SK-N-MC (cell line): ENCODE data around the gene DHODH.
"Not testable (repeated sequence)": the region's sequence is repeated elsewhere in the genome, so short reads cannot be mapped to it uniquely, and the experiment has no call there.

Source experiments
- DNase-seq: peaks from one replicate; pipeline ENCODE4 v3.0.0-alpha.2; 2011; ENCODE audit warnings: low read depth, low spot score
- H3K27ac ChIP-seq: fragments of 200-600 bp; sonication (generic); 2 replicates; pipeline ENCODE4 v1.5.1; 2016; ENCODE audit warnings: mixed run types
- H3K36me3 ChIP-seq: fragments of 200-600 bp; sonication (generic); 2 replicates; pipeline ENCODE4 v1.6.1; 2017; ENCODE audit warnings: antibody characterized with exemption, low read length, mixed read lengths; ENCODE audit not compliant: insufficient read depth
- H3K4me3 ChIP-seq: fragments of 200-600 bp; sonication (generic); 2 replicates; pipeline ENCODE4 v1.5.1; 2016
- H3K9ac ChIP-seq: fragments of 200-600 bp; sonication (generic); 2 replicates; pipeline ENCODE4 v1.8.0; 2017; ENCODE audit warnings: mixed run types, mixed read lengths; ENCODE audit not compliant: insufficient read length
- H3K9me3 ChIP-seq: fragments of 200-600 bp; sonication (generic); 2 replicates; pipeline ENCODE4 v1.6.1; 2017; ENCODE audit warnings: low read depth, mild to moderate bottlenecking, antibody characterized with exemption, low read length, moderate library complexity, mixed read lengths
- EZH2 ChIP-seq: fragments of 200-600 bp; sonication (generic); IDR thresholded peaks from one replicate; pipeline ENCODE4 v1.6.1; 2017; ENCODE audit warnings: antibody characterized with exemption
- FOXP2 ChIP-seq: optimal IDR thresholded peaks from 2 replicates; pipeline ENCODE3; 2011; ENCODE audit warnings: mild to moderate bottlenecking, moderate library complexity; ENCODE audit not compliant: insufficient read depth; ENCODE audit errors: extremely low read length, control extremely low read depth
- POLR2AphosphoS5 ChIP-seq: IDR thresholded peaks from 2 replicates; pipeline ENCODE4 v1.6.1; 2012; ENCODE audit warnings: mild to moderate bottlenecking, low read depth, low read length, borderline replicate concordance

The DHODH gene

GRCh38 chr16:72043539-72043938 is 35.0 kb downstream of the DHODH start:
- no peaks in the 10 kb centered on the region for H3K36me3 ChIP-seq
- H3K9ac ChIP-seq, result no peak overlapping the region
- TF ChIP-seq POLR2AphosphoS5 (no peak), FOXP2 (no peak), EZH2 (no peak)
- DNase-seq, result no peak
- no peaks in the 10 kb centered on the region for H3K9me3 ChIP-seq
- H3K27ac ChIP-seq, result no peak overlapping the region
- H3K4me3 ChIP-seq, result no peak overlapping the region

- H3K4me3 ChIP-seq, result no peak overlapping the region
- H3K9ac ChIP-seq, result no peak overlapping the region
- H3K36me3 ChIP-seq, result no peaks in the 10 kb centered on the region
- TF ChIP-seq FOXP2, result no peak
- TF ChIP-seq EZH2, result no peak
- TF ChIP-seq POLR2AphosphoS5, result no peak
- no peak overlapping the region for H3K27ac ChIP-seq
- no peak for DNase-seq
- no peaks in the 10 kb centered on the region for H3K9me3 ChIP-seq
Measured at GRCh38 chr16:72044296-72044695, 35.8 kb downstream of the DHODH start.

DNA sequence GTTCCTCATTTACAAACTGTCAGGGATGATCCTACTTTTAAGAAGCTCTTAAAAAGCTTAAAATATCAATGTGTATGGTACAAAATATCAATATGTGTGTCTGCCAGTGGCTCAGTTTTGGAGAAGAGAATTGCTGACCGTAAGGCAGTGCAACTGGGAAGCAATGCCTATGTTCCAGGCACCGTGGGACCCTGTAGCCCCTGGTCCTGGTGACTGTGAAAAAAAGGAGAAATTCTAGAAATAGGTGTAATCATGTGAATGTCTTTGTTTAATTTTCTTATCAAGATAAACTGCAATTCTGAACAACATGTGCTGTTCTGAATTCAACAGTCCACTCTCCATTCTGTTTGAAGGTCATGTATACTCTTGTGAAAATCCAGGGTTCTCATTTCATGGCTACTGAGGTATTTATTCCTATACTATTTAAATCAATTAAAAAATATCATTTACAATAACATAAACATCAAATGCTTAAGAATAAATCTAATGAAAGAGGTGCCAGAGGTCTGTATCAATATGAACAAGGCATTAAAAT is 36.3 kb downstream of the DHODH start:
- TF ChIP-seq EZH2 (no peak), FOXP2 (no peak), POLR2AphosphoS5 (no peak)
- H3K9me3 ChIP-seq, result no peaks in the 10 kb centered on the region
- H3K4me3 ChIP-seq, result no peak overlapping the region
- H3K36me3 ChIP-seq, result no peaks in the 10 kb centered on the region
- DNase-seq, result no peak
- H3K27ac ChIP-seq, result no peak overlapping the region
- H3K9ac ChIP-seq, result no peak overlapping the region

- TF ChIP-seq FOXP2 (no peak), EZH2 (no peak), POLR2AphosphoS5 (no peak)
- no peak for DNase-seq
- Histone ChIP-seq H3K27ac (no peak overlapping the region), H3K4me3 (no peak overlapping the region), H3K9ac (no peak overlapping the region), H3K9me3 (no peaks in the 10 kb centered on the region), H3K36me3 (no peaks in the 10 kb centered on the region)
Measured at GRCh38 chr16:72049110-72049509, 40.6 kb downstream of the DHODH start.

- TF ChIP-seq EZH2, result no peak
- Histone ChIP-seq H3K9ac (no peak overlapping the region), H3K4me3 (no peak overlapping the region), H3K9me3 (no peaks in the 10 kb centered on the region), H3K36me3 (no peaks in the 10 kb centered on the region), H3K27ac (no peak overlapping the region)
- DNase-seq, result no peak
Measured at GRCh38 chr16:72050769-72051464, 42.4 kb downstream of the DHODH start.

DNA sequence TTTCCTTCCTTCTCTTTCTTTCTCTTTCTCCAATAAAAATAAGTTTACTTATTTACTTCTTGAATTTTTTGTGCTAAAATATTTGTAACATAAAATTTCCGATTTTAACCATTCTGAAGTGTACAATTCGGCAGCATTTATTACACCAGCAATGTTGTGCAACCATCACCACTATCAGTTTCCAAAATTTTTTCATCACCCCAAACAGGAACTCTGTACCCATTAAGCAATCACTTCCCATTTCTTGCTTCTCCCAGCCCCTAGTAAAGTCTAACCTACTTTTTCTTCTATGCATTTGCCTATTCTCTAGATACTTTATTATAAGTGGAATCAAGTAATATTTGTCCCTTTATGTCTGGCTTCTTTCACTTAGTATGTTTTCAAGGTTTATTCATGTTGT is 43.3 kb downstream of the DHODH start:
- TF ChIP-seq FOXP2 (no peak), EZH2 (no peak), POLR2AphosphoS5 (no peak)
- no peak overlapping the region for H3K27ac ChIP-seq
- H3K4me3 ChIP-seq, result no peak overlapping the region
- DNase-seq, result no peak
- no peaks in the 10 kb centered on the region for H3K36me3 ChIP-seq
- H3K9ac ChIP-seq, result no peak overlapping the region
- no peaks in the 10 kb centered on the region for H3K9me3 ChIP-seq

DNA sequence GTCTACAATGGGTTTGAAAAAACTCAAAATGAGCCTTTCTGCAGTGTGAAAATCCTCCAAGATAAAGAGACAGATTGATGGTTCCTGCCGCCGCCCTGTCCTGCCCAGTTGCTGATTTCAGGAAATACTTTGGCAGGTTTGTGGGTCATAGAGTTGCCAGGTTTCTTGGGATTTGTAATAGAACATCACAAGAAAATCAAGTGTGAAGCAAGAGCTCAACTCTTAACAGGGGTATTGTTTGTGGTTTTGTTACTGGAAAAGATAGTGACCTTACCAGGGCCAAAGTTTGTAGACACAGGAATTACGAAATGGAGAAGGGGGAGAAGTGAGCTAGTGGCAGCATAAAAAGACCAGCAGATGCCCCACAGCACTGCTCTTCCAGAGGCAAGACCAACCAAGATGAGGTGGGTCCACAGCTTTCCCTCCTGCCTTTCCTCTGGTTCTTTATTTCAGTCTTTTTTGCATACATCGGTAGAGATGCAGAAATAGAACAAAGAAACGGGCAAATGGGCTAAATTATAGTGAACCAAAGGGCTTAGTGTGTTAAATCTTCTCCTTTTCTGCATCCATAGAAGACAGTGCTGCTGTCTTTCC is 45.8 kb downstream of the DHODH start, which contains the start of gene HP:
Gene HP (plus strand): TSS at position 252 of the 594 bp plus-strand sequence. CDS start 148 bp downstream, at position 400.
- H3K27ac ChIP-seq, H3K9ac ChIP-seq, H3K4me3 ChIP-seq, H3K36me3 ChIP-seq, DNase-seq, H3K9me3 ChIP-seq: not testable (repeated sequence)

GRCh38 chr16:72055911-72056310 is 47.4 kb downstream of the DHODH start:
- DNase-seq, result no peak
- H3K9me3 ChIP-seq, result no peaks in the 10 kb centered on the region
- H3K36me3 ChIP-seq, result no peaks in the 10 kb centered on the region
- TF ChIP-seq FOXP2 (no peak), EZH2 (no peak)
- no peak overlapping the region for H3K9ac ChIP-seq
- H3K27ac ChIP-seq, result no peak overlapping the region
- H3K4me3 ChIP-seq, result no peak overlapping the region

- H3K27ac ChIP-seq, H3K36me3 ChIP-seq, DNase-seq, H3K9me3 ChIP-seq, H3K4me3 ChIP-seq, H3K9ac ChIP-seq: not testable (repeated sequence)
Measured at GRCh38 chr16:72057313-72057712, 48.8 kb downstream of the DHODH start.

DNA sequence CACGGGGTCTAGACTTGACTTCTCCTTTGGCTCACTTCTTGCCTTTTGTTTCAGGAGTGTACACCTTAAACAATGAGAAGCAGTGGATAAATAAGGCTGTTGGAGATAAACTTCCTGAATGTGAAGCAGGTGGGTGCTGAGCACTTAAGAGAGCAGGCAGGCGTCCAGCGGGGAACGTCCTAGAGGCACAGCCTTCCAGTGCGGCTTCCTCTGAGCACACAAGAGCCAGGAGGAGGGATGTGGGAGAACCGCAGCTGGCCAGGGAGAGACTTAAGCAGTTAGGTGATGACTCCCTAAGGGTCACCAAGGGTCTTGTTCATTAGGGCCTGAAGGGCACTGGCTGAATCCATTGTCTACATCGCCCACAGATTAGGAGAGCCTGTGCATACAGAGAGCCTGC is 50.5 kb downstream of the DHODH start:
- H3K9ac ChIP-seq, H3K9me3 ChIP-seq, H3K36me3 ChIP-seq, H3K27ac ChIP-seq, DNase-seq, H3K4me3 ChIP-seq: not testable (repeated sequence)
